ENCODE data around the gene TMEM30A. TPM values are rescaled to one million over a fixed set of nuclear protein-coding genes. Genes with fewer than 3 reads are reported as not detected.

The TMEM30A gene
- total RNA-seq, 3 donors from 2014 or later = 87.0 to 127 (median 91.7) TPM

DNA sequence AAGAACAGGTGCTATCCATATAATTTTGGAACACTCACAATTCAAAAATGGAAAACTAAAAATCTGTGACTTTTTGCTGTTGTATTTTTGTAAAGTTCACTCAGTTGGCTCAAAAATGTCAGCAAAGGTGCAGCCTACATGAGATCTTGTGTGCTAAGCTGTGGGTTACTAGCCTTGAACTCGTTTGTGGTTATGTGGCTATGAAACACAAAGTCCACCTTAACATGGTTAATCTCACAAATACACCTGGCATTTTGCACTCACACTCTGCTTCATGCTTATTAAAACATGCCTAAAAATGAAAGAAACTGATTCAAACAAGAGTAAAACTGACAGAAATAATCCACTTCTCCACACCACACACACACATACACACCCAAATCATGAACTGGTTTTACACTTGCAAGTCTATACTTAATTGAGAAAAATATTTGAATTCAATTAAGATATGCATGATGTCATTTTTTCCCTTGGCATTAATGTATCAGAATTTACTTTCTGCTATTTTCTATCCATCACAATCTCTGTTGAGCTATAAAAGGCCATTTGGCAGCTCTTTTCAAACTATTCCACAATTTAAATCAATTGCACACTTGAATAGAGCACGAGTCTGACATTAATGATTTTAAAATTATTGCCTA is 22.9 kb upstream of the TMEM30A start:
- DNase-seq (no peak), ATAC-seq (no peak)
- intact Hi-C loops (cut with DNase I, micrococcal nuclease) = no loop called here
- TF ChIP-seq, protein P1, sequence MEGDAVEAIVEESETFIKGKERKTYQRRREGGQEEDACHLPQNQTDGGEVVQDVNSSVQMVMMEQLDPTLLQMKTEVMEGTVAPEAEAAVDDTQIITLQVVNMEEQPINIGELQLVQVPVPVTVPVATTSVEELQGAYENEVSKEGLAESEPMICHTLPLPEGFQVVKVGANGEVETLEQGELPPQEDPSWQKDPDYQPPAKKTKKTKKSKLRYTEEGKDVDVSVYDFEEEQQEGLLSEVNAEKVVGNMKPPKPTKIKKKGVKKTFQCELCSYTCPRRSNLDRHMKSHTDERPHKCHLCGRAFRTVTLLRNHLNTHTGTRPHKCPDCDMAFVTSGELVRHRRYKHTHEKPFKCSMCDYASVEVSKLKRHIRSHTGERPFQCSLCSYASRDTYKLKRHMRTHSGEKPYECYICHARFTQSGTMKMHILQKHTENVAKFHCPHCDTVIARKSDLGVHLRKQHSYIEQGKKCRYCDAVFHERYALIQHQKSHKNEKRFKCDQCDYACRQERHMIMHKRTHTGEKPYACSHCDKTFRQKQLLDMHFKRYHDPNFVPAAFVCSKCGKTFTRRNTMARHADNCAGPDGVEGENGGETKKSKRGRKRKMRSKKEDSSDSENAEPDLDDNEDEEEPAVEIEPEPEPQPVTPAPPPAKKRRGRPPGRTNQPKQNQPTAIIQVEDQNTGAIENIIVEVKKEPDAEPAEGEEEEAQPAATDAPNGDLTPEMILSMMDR (IDR thresholded peaks at IDR 0.05) = no peak
- Histone ChIP-seq H3K4me3 (no peak overlapping the region), H3K36me3 (ENCODE audit: low read depth) (no peaks in the 10 kb centered on the region), H3K4me1 (ENCODE audit: low read depth) (no peaks in the 10 kb centered on the region), H3K9me3 (no peaks in the 10 kb centered on the region)

- Histone ChIP-seq H3K36me3 (ENCODE audit: low read depth) (no peaks in the 10 kb centered on the region), H3K9me3 (no peaks in the 10 kb centered on the region), H3K4me1 (ENCODE audit: low read depth) (no peaks in the 10 kb centered on the region), H3K4me3 (no peak overlapping the region)
- TF ChIP-seq, protein P1 (IDR thresholded peaks at IDR 0.05) = no peak
- intact Hi-C loops (cut with DNase I, micrococcal nuclease) = no loop called here
- ATAC-seq (peak; percentile 67), DNase-seq (no peak)
These were observed 21.5 kb upstream of the TMEM30A start for GRCh38 chr6:75306064-75306463.

DNA sequence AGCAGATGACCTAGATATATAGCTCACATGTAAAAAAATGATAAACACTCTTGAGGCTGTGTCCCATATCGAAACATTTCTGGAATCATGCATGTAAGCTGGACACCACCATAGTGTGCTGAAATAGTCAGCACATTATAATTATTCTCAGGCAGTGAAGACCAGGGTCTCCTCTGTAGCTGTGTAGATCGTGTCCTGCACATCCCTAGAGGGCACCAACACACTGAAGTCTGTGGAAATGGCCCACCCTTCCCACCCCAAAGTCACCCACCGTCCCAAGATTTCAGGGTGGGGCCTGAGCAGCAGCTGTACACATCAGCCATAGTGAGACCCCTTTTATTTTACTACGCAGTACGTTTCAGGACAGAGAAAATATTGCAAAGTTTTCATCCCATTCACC is 21.0 kb upstream of the TMEM30A start:
- Histone ChIP-seq H3K4me1 (ENCODE audit: low read depth) (no peaks in the 10 kb centered on the region), H3K36me3 (ENCODE audit: low read depth) (no peaks in the 10 kb centered on the region), H3K4me3 (no peak overlapping the region), H3K9me3 (no peaks in the 10 kb centered on the region)
- intact Hi-C loops (cut with DNase I, micrococcal nuclease) = no loop called here
- TF ChIP-seq, protein P1 (IDR thresholded peaks at IDR 0.05) = no peak
- DNase-seq (no peak), ATAC-seq (no peak)

- intact Hi-C loops (cut with DNase I, micrococcal nuclease) = no loop called here
- Histone ChIP-seq H3K4me3 (no peak overlapping the region), H3K9me3 (no peaks in the 10 kb centered on the region), H3K36me3 (ENCODE audit: low read depth) (no peaks in the 10 kb centered on the region), H3K4me1 (ENCODE audit: low read depth) (no peaks in the 10 kb centered on the region)
- ATAC-seq (no peak), DNase-seq (no peak)
- TF ChIP-seq, protein P1 (IDR thresholded peaks at IDR 0.05) = no peak
These were observed 17.7 kb upstream of the TMEM30A start for GRCh38 chr6:75302280-75302679.

DNA sequence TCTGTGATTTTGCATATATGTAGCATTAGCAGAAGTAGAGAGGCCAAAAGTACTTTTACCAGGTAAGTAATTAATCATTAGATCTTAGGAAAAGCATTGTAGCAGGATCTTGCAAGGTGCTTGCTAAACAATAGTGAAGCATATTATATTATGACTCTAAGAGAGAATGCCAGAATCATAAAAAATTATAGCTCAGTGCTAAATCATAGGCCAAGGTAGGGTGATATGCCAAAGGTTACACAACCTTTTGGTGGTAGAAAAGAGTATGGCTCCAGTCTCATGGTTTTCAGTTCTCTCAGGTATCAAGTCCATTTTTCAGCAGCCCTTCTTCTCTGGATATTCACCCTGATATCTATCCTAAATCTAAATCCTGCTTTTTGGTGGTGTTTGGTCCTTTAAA is 16.9 kb upstream of the TMEM30A start:
- ATAC-seq (peak; percentile 65), DNase-seq (no peak)
- intact Hi-C loops (cut with DNase I, micrococcal nuclease) = no loop called here
- Histone ChIP-seq H3K36me3 (ENCODE audit: low read depth) (no peaks in the 10 kb centered on the region), H3K9me3 (no peaks in the 10 kb centered on the region), H3K4me3 (no peak overlapping the region), H3K4me1 (ENCODE audit: low read depth) (no peaks in the 10 kb centered on the region)
- TF ChIP-seq, protein P1 (IDR thresholded peaks at IDR 0.05) = no peak

GRCh38 chr6:75301088-75301487 is 16.5 kb upstream of the TMEM30A start:
- intact Hi-C loops (cut with DNase I, micrococcal nuclease) = no loop called here

More at GRCh38 chr6:75301088-75301487, 16.5 kb upstream of the TMEM30A start:
- H3K4me3 ChIP-seq = no peak overlapping the region
- no peaks in the 10 kb centered on the region for H3K4me1 ChIP-seq (ENCODE audit: low read depth)
- H3K36me3 ChIP-seq (ENCODE audit: low read depth) = no peaks in the 10 kb centered on the region
- TF ChIP-seq, protein P1 (IDR thresholded peaks at IDR 0.05) = no peak
- no peak for DNase-seq
- ATAC-seq = no peak
- no peaks in the 10 kb centered on the region for H3K9me3 ChIP-seq

All from mucosa of descending colon (tissue), 3 donors.